ENCODE results near the gene SPAG16.

DNA sequence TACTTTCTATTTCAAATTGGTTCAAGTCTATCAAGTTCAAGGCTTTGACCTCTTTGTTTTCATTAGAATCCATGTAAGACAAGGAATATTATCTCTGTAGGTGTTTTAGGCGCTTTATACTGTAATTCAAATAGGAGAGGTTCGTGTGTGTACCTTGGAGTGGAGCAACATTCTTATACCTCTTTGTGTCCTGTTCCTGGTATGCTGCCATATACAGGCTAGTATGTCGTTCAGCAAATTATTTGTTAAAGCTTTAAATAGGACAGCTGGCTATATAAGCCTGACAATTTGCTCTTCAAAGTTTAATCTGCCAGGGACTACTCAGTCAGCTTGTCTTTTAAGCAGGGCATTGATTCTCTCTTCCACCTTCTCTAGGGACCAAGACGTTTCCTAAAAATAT is 31.1 kb upstream of the SPAG16 start:
- TF ChIP-seq, protein P1, sequence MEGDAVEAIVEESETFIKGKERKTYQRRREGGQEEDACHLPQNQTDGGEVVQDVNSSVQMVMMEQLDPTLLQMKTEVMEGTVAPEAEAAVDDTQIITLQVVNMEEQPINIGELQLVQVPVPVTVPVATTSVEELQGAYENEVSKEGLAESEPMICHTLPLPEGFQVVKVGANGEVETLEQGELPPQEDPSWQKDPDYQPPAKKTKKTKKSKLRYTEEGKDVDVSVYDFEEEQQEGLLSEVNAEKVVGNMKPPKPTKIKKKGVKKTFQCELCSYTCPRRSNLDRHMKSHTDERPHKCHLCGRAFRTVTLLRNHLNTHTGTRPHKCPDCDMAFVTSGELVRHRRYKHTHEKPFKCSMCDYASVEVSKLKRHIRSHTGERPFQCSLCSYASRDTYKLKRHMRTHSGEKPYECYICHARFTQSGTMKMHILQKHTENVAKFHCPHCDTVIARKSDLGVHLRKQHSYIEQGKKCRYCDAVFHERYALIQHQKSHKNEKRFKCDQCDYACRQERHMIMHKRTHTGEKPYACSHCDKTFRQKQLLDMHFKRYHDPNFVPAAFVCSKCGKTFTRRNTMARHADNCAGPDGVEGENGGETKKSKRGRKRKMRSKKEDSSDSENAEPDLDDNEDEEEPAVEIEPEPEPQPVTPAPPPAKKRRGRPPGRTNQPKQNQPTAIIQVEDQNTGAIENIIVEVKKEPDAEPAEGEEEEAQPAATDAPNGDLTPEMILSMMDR (IDR thresholded peaks at IDR 0.05) = no peak
- TF ChIP-seq POLR2A (IDR thresholded peaks at IDR 0.05) (no peak), POLR2AphosphoS5 (IDR thresholded peaks at IDR 0.05) (no peak)

Measured in transverse colon (tissue), 4 donors.